HG03108 (cell line): ENCODE data around the gene IL1F10.
"Not testable (repeated sequence)": the region's sequence is repeated elsewhere in the genome, so short reads cannot be mapped to it uniquely, and the experiment has no call there.

Experiments
- ATAC-seq: cut with Tn5 transposase; IDR thresholded peaks from one replicate; pipeline ENCODE4 v1.9.1; 2021; ENCODE audit warnings: moderate library complexity; ENCODE audit not compliant: unreplicated experiment

The IL1F10 gene

DNA sequence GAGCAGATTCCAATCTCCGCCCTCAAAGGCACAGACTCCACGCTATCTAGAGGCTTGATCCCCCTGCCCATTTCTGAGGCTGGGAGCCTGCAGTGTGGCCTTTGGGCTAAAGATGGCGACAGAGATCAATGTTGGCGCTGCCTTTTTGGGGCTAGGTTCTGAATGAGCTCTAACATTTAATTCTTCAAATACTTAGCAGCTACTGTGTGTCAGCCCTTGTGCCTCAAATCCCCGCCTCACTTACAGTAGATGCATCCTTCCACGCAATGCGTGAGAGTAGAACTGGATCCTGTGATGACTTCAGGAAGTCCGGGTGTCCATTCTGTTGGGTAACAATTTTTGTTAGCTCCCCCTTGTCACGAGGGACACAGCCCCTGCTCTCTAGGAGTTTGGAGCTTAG is 12.4 kb downstream of the IL1F10 start:
- peak; percentile 50 for ATAC-seq

DNA sequence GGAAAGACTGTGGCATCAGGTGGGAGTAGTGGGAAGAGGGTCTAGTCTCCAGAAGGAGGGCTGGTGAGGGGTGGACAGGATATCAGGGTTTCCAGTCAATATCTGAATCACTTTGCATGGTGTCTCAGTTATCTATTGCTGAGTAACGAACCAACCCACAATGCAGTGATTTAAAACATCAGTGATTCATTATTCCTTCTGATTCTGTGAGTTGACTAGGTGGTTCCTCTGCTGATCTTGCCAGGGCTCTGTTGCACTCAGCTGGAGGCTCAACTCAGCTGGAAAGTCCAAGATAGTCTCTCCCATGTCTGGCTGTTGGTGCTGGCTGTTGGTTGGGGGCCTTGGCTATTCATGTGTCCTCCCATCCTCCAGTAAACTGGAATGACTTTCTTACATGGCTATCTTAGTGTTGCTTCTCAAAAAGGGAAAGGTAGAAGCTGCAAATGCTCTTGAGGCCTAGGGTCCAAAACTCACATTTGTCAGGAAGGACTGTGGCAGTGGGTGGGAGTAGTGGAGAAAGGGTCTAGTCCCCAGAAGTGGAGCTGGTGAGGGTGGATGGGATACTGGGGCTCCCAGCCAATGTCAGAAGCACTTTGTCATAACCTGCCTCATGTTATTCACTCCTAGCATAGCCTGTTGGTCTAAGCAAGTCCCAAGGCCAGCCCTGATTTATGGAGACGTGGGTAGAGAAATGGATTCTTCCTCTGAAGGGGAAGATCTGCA is 13.9 kb downstream of the IL1F10 start:
- ATAC-seq, result no peak

DNA sequence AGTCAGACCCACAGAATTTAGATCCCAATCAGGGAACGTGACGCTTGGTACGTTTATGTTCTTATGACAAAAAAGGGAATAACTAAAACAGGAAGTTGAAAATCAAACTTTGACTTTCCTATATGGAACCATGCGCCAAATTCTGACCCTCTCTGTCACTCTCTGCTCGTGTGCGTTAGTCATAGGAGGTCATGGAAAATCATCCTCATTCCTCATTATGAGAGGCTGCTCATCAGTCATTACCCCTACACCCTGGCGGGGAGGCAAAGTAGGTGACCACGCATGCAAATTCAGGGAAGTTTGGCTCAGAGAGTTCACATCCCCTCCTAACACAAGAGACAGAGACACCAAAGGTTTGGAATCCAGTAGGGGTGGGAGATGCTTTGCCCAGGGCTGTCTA is 15.5 kb downstream of the IL1F10 start:
- no peak for ATAC-seq

DNA sequence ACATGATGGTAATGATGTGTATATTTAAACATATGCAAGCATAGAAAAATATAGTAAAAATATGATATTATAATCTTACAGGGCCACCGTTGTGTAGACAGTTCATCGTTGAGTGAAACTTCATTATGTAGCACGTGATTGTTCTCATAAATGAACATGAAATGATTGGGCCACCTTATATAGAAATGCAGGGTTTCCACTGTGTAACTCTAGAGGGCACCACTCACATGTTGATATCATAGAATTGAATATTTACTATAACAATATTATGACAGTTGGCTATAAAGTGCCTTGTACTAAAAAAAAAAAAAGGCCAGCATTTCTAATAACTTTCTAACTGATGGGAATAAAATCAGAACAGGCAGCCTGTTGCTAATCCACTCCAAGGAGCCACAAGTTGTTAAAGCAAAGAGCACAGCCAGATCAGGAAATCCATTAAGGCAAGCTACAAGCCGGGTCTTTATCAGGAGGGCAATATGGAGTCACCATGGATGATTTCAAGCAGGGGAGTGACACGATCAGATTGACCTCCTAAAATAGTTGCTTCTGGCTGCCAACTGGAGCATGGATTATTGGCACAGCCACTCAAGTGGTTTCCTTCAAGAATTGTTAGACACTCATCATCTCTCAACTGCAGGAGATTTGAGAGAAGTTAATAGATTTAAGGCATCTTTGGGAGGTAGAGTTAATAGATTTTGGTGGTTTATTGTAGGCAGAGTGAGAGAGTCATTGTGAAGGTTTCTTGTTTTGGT is 16.7 kb downstream of the IL1F10 start:
- ATAC-seq, result no peak

DNA sequence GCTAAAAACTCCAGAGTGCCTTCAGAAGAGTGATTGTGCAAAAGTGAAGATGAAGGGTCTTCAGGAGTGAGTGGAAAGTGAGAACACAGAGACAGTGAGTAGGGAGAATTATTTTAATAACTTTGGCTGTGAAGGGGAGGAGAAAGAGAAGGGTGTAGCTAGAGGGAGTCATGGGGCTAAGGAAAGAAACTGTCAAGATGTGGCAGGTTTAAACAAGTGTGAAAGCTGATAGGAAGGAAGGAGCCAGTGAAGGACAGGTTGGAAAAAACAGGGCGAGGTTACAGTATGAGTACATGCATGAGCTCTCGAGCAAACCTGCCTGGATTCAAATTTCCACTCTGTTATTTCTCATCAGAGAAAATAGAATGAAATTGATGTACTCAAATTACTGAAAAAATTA is 17.8 kb downstream of the IL1F10 start:
- no peak for ATAC-seq

DNA sequence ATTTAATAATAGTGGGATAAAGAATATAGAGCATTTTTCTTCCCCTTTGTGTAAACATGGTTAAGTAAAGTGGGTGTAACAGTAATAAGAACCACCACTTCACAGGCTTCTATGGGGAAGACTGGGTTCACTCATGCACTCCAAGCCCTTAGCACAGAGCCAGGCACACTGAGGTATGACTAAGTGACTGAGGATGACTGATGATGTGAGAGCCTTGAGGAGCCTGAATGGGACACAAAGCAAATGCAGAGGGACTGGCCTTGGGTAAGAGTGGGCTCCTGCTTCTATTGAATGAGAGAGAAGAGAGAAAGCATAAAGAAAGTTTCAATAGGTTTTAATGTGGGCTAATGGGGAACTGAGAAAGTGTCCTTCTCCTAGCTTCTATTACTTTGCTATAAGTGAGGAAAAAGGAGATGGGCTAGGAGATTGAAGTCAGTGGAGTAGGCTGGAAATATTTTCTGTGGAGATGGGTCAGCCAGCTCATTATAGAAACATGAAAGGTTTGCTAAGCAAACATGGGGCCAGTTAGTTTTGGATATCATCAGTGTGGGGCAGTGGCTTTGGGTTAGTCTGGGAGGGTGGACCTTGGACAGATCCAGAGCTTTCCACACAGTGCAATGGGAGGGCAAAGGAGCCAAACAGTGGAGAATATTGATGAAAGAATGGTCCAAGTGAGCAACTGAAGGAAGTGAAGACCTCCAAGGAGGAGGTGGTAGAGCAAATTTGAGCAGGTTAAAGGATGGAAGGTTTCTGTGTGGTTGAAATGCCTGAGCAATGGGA is 20.6 kb downstream of the IL1F10 start:
- no peak for ATAC-seq

DNA sequence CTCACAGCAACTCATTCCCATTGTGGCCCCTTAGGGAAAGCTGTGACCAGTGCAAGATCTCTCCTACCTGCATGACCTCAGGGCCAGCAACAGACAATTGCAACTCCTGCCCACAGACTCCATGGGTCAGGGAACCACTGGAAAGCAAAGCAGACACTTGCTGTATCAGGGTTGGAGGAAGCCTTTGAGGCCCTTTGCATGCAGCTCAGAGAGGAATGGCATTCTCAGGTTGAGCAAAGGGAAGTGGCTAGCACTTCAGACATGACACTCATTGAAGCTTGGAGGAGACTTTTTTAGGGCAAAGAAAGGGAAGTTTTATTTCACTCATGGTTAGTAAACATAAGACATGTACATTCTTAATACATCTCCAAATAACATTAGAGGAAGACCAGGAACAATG is 22.1 kb downstream of the IL1F10 start:
- no peak for ATAC-seq

DNA sequence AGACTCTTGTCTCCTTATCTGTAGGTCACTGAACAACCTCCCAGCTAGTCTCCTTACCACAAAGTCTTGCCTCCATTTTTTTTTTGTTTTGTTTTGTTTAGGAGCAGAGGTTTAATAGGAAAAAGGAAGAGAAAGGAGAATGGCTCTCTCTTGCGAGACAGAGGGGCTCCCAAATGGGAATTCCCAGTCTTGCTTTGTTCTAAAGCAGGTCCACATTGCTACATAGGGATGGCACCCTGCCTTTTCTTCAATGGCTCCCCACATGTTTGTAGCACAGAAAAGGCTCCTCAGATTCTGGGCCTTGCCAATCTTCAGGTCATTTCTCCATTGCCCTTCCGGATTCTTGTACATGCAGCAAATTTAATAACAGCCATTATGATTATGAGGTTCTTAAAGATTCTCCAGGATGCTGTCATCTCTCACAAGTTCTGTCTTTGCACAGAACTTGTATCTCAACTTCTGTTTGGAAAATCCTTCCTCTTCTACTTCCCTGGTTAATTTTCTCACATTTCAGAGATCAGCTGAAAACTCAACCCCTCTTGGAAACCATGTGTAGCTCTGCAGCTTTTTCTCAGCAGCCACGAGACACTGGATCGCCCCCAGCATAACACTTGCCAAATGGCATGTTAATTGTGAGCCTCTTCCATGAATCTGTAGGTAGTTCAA is 23.6 kb downstream of the IL1F10 start:
- ATAC-seq, result no peak

DNA sequence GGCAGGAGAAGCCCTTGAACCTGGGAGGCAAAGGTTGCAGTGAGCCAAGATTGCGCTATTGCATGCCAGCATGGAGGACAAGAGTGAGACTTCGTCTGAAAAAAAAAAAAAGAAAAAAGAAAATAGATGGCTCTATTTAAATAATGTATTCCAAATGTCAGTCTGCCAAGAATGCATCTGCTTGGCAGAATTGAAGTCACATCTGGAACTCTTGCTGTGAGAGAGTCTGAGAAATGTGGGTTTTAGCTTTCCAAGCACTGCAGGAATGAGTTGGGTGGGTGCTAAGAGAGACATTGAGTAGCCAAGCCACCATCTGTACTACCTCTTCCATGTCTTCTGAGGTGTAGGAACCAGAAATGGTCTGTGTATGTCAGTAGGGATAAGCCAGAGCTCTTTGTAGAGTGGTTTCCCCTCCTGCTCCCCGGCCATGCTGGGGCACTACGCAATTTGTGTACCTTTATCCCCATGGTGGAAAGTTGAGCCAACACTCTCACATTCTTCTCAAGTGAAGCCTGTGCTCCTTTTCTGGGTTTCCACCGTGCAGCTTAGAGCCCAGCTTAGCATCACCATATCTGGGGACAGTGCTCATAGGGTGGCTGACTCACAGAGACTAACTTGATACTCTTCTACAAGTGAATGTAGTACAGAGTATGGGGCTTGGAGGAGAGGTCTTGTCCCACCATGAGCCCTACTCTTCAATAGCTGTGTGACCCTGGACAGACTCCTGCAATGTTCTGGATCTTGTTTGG is 25.3 kb downstream of the IL1F10 start:
- ATAC-seq, result no peak

DNA sequence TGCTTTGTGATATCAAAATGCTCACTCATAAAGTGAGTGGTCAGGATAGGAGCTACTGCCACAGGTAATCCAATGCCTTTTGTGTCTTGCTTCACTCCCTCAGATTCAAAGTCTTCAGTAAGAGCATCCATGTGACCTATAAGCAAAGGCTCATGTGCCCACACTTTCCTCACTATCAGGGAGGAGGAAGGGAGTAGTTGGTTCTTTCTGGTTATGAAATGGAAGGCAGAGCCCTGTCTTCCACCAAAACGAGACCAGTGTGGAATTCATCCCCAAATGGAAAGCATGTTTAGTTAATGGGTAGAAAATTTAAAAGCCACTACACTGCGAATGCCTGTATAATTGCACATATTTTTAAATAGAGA is 25.8 kb downstream of the IL1F10 start:
- ATAC-seq, result no peak

DNA sequence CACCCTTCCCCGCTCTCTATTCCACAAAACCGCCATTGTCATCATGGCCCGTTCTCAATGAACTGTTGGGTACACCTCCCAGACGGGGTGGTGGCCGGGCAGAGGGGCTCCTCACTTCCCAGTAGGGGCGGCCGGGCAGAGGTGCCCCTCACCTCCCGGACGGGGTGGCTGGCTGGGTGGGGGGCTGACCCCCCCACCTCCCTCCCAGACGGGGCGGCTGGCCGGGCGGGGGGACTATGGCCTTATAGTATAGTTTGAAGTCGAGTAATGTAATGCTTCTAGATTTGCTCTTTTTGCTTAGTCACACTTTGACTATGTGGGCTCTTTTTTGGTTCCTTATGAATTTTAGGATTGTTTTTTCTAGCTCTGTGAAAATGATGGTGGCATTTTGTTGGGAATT is 28.5 kb downstream of the IL1F10 start:
- not testable (repeated sequence) for ATAC-seq

DNA sequence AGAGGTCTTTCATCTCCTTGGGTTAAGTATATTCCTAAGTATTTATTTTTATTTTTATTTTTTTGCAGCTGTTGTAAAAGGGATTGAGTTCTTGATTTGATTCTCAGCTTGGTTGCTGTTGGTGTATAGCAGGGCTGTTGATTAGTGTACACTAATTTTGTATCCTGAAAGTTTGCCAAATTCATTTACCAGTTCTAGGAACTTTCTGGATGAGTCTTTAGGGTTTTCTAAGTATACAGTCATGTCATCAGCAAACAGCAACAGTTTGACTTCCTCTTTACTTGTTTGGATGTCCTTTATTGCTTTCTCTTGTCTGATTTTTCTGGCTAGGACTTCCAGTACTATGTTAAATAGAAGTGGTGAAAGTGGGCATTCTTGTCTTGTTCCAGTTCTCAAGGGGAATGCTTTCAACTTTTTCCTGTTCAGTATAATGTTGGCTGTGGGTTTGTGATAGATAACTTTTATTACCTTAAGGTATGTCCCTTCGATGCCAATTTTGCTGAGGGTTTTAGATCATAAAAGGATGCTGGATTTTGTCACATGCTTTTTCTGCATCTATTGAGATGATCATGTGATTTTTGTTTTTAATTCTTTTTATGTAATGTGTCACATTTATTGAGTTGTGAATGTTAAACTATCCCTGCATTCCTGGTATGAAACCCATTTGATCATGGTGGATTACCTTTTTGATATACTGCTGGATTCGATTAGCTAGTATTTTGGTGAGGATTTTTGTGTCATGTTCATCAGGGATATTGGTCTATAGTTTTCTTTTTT is 29.3 kb downstream of the IL1F10 start:
- not testable (repeated sequence) for ATAC-seq

DNA sequence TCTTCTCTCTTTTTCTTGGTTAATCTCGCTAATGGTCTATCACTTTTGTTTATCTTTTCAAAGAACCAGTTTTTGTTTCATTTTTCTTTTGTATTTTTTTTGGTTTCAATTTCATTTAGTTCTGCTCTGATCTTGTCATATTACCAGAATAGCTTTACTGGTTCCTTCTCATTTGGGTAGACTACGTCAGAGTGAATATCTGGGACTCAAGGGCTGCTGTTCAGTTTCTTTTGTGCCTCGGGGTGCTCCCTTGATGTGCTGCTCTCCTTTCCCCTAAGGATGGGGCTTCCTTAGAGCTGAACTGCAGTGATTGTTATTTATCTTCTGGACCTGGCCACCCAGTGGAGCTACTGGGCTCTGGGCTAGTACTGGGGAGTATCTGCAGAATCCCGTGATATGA is 30.3 kb downstream of the IL1F10 start:
- ATAC-seq, result peak; percentile 54

DNA sequence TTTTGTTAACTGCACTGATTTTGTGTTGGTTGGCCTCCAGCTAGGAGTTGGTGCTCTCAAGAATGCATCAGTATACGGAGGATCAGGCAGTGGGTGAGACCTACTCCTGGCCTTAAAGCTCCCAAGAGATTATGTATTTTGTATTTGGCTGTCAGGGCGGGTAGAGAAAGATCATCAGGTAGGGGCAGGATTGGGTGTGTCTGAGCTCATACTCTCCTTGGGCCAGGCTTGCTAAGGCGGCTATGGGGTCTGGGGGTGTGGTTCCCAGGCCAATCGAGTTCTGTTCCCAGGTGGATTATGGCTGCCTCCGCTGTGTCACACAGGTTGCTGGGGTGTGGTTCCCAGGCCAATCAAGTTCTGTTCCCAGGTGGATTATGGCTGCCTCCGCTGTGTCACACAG is 30.8 kb downstream of the IL1F10 start:
- ATAC-seq, result no peak

DNA sequence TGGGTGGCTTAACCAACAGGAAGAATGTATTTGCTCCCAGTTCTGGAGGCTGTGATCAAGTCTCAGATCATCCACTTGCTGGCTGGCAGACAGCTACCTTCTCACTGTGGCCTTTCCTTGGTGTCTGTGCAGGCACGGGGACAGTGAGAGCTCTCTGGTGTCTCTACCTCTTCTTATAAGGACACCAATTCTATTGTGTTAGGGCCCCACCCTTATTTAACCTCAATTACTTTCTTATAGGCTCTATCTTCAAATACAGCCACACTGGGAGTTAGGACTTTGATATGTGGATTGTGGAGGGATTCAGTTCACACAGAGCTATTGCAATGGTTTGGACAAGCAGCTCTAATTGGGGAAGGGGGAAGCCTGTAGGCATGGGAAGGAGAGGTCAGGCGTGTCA is 34.4 kb downstream of the IL1F10 start:
- ATAC-seq, result no peak

DNA sequence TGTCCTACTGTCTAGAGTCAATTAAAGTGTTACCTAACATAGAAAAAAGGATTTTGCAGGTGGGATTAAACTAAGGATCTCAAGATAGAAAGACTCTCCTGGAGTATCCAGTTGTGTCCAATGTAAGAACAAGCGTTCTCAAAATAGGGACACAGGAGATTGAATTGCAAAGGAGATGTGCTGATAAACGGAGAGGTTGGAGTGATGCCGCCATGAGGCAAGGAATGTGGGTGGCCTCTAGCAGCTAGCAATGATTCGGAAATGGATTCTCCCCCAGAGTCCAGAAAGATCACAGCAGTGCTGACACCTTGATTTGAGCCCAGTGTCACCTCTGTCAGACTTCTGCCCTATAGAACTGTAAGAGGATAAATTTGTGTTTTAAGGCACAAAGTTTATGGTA is 35.5 kb downstream of the IL1F10 start:
- ATAC-seq, result no peak

DNA sequence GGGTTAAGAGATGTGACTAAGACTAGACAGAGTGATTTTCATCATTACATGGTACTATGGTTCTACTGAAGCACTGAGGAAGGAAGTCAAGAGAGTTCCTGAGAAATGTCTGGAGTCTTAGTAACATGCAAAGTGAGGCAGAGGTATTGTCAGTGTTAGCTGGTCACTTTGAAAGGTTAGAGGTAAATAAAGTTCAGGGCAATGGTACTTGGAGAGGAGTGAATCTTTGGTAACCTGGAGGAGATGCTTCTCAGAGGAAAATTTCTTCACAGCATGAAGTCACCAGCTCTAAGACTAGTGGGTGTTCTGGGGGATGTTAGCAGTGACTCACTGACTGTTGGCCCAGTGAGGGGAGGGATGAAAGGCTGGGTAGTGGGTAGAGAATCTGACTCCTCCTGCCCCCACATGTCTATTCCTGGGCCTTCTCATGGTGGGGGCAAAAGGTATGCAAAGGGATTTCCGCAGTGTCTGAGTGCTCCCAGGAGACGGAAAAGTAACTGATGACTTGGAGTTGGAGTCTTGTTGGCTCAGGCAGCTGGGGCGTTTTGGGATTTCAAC is 36.4 kb downstream of the IL1F10 start:
- no peak for ATAC-seq

DNA sequence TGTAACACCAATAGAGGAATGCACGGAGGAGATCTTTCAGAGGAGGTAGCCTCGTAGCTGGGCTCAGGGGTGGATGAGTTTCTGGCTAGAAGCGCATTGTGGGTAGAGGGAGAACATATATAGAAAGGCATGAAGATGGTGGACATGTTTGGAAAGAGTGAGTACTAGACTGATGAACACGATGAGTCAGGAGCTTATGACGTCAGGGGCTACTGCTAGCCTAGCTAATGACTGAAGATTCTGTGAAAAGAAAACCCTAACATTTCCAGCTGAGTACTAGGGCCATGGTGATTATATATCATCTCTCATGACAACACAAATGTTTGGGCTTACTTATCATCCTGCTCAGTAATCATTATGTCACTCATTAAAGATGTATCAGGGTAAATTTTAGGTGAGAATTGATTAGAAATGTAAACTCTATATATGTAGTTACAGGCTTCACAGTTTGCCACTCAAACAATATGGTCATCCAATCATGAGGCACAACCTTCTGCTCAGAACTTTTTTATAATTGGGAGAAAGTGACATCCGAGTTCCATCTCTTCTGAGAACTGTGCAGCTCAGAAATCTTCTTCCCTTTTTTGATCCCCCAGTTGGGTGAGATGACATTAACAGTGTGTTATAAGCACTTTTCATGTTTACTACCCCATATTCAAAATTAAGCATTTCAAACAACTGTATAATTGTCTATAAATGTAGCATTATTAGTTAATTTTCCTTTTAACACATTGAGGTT is 37.4 kb downstream of the IL1F10 start:
- no peak for ATAC-seq

DNA sequence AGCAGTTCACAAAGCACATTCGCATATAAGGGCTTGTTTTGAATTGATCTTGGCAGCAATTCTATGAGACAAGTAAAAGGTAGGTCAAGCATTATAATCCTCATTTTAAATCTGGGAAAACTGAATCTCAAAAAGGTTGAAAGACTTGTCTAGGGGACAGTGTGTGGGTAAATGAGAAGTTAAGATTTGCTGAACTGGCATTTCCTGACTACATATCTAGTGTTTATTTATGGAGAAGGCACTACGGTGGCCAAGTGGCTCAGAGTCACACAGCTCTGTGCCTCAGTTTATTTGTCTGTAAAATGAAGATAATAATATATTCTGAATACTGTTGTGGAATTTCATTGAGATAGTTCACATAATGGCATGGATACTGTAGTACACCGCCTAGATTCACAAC is 43.4 kb downstream of the IL1F10 start:
- no peak for ATAC-seq
